HK-2 (cell line): ENCODE measurements around the gene MORN4.

ENCODE experiments used
- DNase-seq: peaks from one replicate; pipeline ENCODE4 v3.0.0-alpha.2; 2018; ENCODE audit not compliant: unreplicated experiment

The MORN4 gene

GRCh38 chr10:97573672-97574071 lies 59.6 kb downstream of the MORN4 start:
- no peak for DNase-seq

- DNase-seq: peak; percentile 79
These were observed 60.3 kb downstream of the MORN4 start for GRCh38 chr10:97573021-97573420.

GRCh38 chr10:97572214-97572989 lies 60.9 kb downstream of the MORN4 start, which contains the start of gene ANKRD2:
TSS of gene ANKRD2 (plus strand) at chr10:97572779. CDS start at chr10:97572789, 10 bp downstream.
- peak; percentile 87 for DNase-seq

GRCh38 chr10:97571622-97572021 lies 61.7 kb downstream of the MORN4 start:
- DNase-seq: peak; percentile 37

GRCh38 chr10:97570789-97571471 lies 62.4 kb downstream of the MORN4 start:
- DNase-seq: no peak

GRCh38 chr10:97570146-97570788 lies 63.0 kb downstream of the MORN4 start:
- DNase-seq: no peak

GRCh38 chr10:97567891-97568290 lies 65.4 kb downstream of the MORN4 start:
- DNase-seq: no peak

GRCh38 chr10:97566336-97566996 lies 66.8 kb downstream of the MORN4 start:
- no peak for DNase-seq

GRCh38 chr10:97564776-97565175 lies 68.5 kb downstream of the MORN4 start:
- no peak for DNase-seq
